Liver (tissue), 9 donors: ENCODE results near the gene CRYGC. TPM values are rescaled to one million over a fixed set of nuclear protein-coding genes. Genes with fewer than 3 reads are reported as not detected.

Experiments used
- DNase-seq: peaks from one replicate; pipeline ENCODE4 v3.0.0-alpha.2; 2017; ENCODE audit warnings: low spot score
- H3K27ac ChIP-seq, 2 donors: one replicate each; pipeline ENCODE4 v1.7.0; 2013; ENCODE audit warnings: inconsistent platforms in 2 of 2, low read length in 2 of 2, control low read depth in 1 of 2, low read depth in 1 of 2, mild to moderate bottlenecking in 1 of 2
- H3K27me3 ChIP-seq, 4 donors: one replicate each; pipeline versions ENCODE4 v1.6.1 to v1.7.0; 2013; ENCODE audit warnings: low read length in 3 of 4, inconsistent platforms in 1 of 4, mild to moderate bottlenecking in 1 of 4, moderate library complexity in 1 of 4; ENCODE audit not compliant: control insufficient read depth in 4 of 4, insufficient read depth in 4 of 4
- H3K36me3 ChIP-seq, 4 donors: one replicate each; pipeline versions ENCODE4 v1.6.1 to v1.7.0; 2013; ENCODE audit warnings: low read length in 3 of 4, mild to moderate bottlenecking in 3 of 4, low read depth in 1 of 4, moderate library complexity in 1 of 4; ENCODE audit not compliant: control insufficient read depth in 4 of 4, insufficient read depth in 3 of 4
- H3K4me1 ChIP-seq, 4 donors: one replicate each; pipeline versions ENCODE4 v1.6.1 to v1.7.0; 2013; ENCODE audit warnings: low read length in 3 of 4, mild to moderate bottlenecking in 3 of 4, moderate library complexity in 1 of 4; ENCODE audit not compliant: control insufficient read depth in 4 of 4, insufficient read depth in 4 of 4
- H3K4me3 ChIP-seq, 3 donors: one replicate each; pipeline versions ENCODE4 v1.6.1 to v1.7.0; 2013; ENCODE audit warnings: low read length in 3 of 3, control low read depth in 1 of 3, low read depth in 1 of 3, mild to moderate bottlenecking in 1 of 3
- H3K9ac ChIP-seq, 2 donors: one replicate each; pipeline ENCODE4 v1.7.0; 2013; ENCODE audit warnings: low read length in 2 of 2, mild to moderate bottlenecking in 2 of 2, moderate library complexity in 2 of 2, control low read depth in 1 of 2, low read depth in 1 of 2
- H3K9me3 ChIP-seq, 4 donors: one replicate each; pipeline versions ENCODE4 v1.6.1 to v1.7.0; 2013; ENCODE audit warnings: low read length in 3 of 4; ENCODE audit not compliant: control insufficient read depth in 4 of 4
- FOXA2 ChIP-seq: IDR thresholded peaks from 2 replicates; pipeline ENCODE4 v1.6.1; 2016; ENCODE audit warnings: antibody characterized with exemption
- HNF4A ChIP-seq, 2 donors: conservative IDR thresholded peaks; 2 replicates each; pipeline ENCODE4 v1.6.1; 2016; ENCODE audit warnings: antibody characterized with exemption in 2 of 2, mild to moderate bottlenecking in 2 of 2
- HNF4G ChIP-seq: IDR thresholded peaks from 2 replicates; pipeline ENCODE4 v1.6.1; 2016; ENCODE audit warnings: antibody characterized with exemption
- JUND ChIP-seq, 2 donors: IDR thresholded peaks; 2 replicates each; pipeline ENCODE4 v1.6.1; 2016; ENCODE audit warnings: antibody characterized with exemption in 2 of 2
- MAX ChIP-seq: IDR thresholded peaks from 2 replicates; pipeline ENCODE4 v1.6.1; 2016; ENCODE audit warnings: antibody characterized with exemption
- RAD21 ChIP-seq, 2 donors: IDR thresholded peaks; 2 replicates each; pipeline ENCODE4 v1.6.1; 2016; ENCODE audit warnings: antibody characterized with exemption in 2 of 2, mild to moderate bottlenecking in 2 of 2
- REST ChIP-seq: IDR thresholded peaks from 2 replicates; pipeline ENCODE4 v1.6.1; 2016; ENCODE audit warnings: antibody characterized with exemption, mild to moderate bottlenecking
- RXRA ChIP-seq, 2 donors: IDR thresholded peaks; 2 replicates each; pipeline ENCODE4 v1.6.1; 2017 to 2018; ENCODE audit warnings: antibody characterized with exemption in 2 of 2, mild to moderate bottlenecking in 1 of 2
- SP1 ChIP-seq: IDR thresholded peaks from 2 replicates; pipeline ENCODE4 v1.6.1; 2018; ENCODE audit warnings: antibody characterized with exemption, mild to moderate bottlenecking
- YY1 ChIP-seq: IDR thresholded peaks from 2 replicates; pipeline ENCODE4 v1.6.1; 2016; ENCODE audit warnings: antibody characterized with exemption, mild to moderate bottlenecking
- WGBS: extraction: QIAGEN DNeasy Blood & Tissue Kit; methylation state at CpG from one replicate; pipeline ENCODE4 v1.1.7; 2013; 5-methylcytosine and 5-hydroxymethylcytosine counted together
- polyA plus RNA-seq, 2 donors: library from polyadenylated mRNA; stranded (reverse) in 1 of 2; unstranded in 1 of 2; fragments of 200-250 nt in 1 of 2; fragments of >200 nt in 1 of 2; fragmentation: Nextera tagmentation in 1 of 2; extraction: Ambion mirVana in 1 of 2; gene quantifications; one replicate each; pipeline versions ENCODE4 v1.2.1 to v1.2.3, GENCODE V29; 2013 to 2015
- total RNA-seq, 2 donors: library from RNA; depleted of rRNA; stranded (reverse); fragments of >200 nt; gene quantifications; one replicate each; pipeline ENCODE4 v1.2.3, GENCODE V29; 2014
- TF ChIP-seq, protein P1 (sequence below): fragments of 150-350 bp; IDR thresholded peaks from 2 replicates; pipeline ENCODE4 v1.5.1; 2017; ENCODE audit warnings: improper control_type of control experiment, low read depth, low read length; ENCODE audit not compliant: missing input control
- donor health status: healthy.
- donor health status: healthy.
- donor health status: healthy.
- donor health status: healthy.
- donor health status: healthy.

CRYGC gene
- total and polyA plus RNA-seq, 4 donors, result not detected

- Histone ChIP-seq H3K27ac (no peak overlapping the region), H3K4me1 (peaks cover 0 to 6% (median under 1%) of the 10 kb centered on the region in 4 donors), H3K9ac (no peak overlapping the region), H3K4me3 (no peak overlapping the region), H3K36me3 (no peaks in the 10 kb centered on the region), H3K27me3 (no peaks in the 10 kb centered on the region), H3K9me3 (peaks cover 0 to 3% (median 0%) of the 10 kb centered on the region in 4 donors)
- WGBS, result 73% methylated on average over 1 of the region's 1 CpG
- TF ChIP-seq, protein P1, sequence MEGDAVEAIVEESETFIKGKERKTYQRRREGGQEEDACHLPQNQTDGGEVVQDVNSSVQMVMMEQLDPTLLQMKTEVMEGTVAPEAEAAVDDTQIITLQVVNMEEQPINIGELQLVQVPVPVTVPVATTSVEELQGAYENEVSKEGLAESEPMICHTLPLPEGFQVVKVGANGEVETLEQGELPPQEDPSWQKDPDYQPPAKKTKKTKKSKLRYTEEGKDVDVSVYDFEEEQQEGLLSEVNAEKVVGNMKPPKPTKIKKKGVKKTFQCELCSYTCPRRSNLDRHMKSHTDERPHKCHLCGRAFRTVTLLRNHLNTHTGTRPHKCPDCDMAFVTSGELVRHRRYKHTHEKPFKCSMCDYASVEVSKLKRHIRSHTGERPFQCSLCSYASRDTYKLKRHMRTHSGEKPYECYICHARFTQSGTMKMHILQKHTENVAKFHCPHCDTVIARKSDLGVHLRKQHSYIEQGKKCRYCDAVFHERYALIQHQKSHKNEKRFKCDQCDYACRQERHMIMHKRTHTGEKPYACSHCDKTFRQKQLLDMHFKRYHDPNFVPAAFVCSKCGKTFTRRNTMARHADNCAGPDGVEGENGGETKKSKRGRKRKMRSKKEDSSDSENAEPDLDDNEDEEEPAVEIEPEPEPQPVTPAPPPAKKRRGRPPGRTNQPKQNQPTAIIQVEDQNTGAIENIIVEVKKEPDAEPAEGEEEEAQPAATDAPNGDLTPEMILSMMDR, result no peak
- no peak for DNase-seq
Observed at GRCh38 chr2:208086029-208086428, 43.6 kb downstream of the CRYGC start.

GRCh38 chr2:208083807-208084206, 45.8 kb downstream of the CRYGC start:
- TF ChIP-seq MAX (peak; percentile 52), RXRA (IDR thresholded peaks at IDR 0.05) (peak in 1 of 2 donors; percentile 27), FOXA2 (no peak), JUND (IDR thresholded peaks at IDR 0.05) (peak in 1 of 2 donors; percentile 19), YY1 (peak; percentile 45), HNF4G (peak; percentile 5), HNF4A (conservative IDR thresholded peaks at IDR 0.05) (peak; percentile 71 to 79), REST (no peak), RAD21 (IDR thresholded peaks at IDR 0.05) (peak in 1 of 2 donors; percentile 5), SP1 (peak; percentile 38)
- H3K9me3 ChIP-seq, result no peaks in the 10 kb centered on the region
- H3K9ac ChIP-seq, result no peak overlapping the region
- peaks cover 0 to 6% (median under 1%) of the 10 kb centered on the region in 4 donors for H3K4me1 ChIP-seq
- H3K27me3 ChIP-seq, result no peaks in the 10 kb centered on the region
- H3K27ac ChIP-seq, result no peak overlapping the region
- H3K36me3 ChIP-seq, result no peaks in the 10 kb centered on the region
- H3K4me3 ChIP-seq, result no peak overlapping the region
- DNase-seq, result no peak

Other genes starting within 250 kb of the CRYGC start
- gene PLEKHM3, start 104.3 kb downstream of the CRYGC start, total RNA-seq, result 10 to 100 TPM in 1 of 2 donors, 1 to 10 TPM in 1; 5.5 to 18.3 TPM
- gene PLEKHM3, start 104.3 kb downstream of the CRYGC start, polyA plus RNA-seq, result 1 to 10 TPM; 3.0 to 5.5 TPM
- gene CRYGD, start 5.3 kb downstream of the CRYGC start, total RNA-seq, result not detected
- gene CRYGD, start 5.3 kb downstream of the CRYGC start, polyA plus RNA-seq, result not detected
- not detected for gene CRYGB, start 16.3 kb upstream of the CRYGC start, total RNA-seq
- gene CRYGB, start 16.3 kb upstream of the CRYGC start, polyA plus RNA-seq, result not detected
- gene CRYGA, start 33.8 kb upstream of the CRYGC start, total RNA-seq, result not detected
- not detected for gene CRYGA, start 33.8 kb upstream of the CRYGC start, polyA plus RNA-seq
- not detected for gene C2orf80, start 60.2 kb upstream of the CRYGC start, total RNA-seq
- not detected for gene C2orf80, start 60.2 kb upstream of the CRYGC start, polyA plus RNA-seq
- 100 to 1,000 TPM; 144 to 188 TPM for gene IDH1, start 125.2 kb upstream of the CRYGC start, total RNA-seq
- gene IDH1, start 125.2 kb upstream of the CRYGC start, polyA plus RNA-seq, result 100 to 1,000 TPM; 134 to 140 TPM
- 10 to 100 TPM; 14.0 to 23.1 TPM for gene PIKFYVE, start 136.4 kb upstream of the CRYGC start, total RNA-seq
- gene PIKFYVE, start 136.4 kb upstream of the CRYGC start, polyA plus RNA-seq, result 1 to 10 TPM; 3.5 to 4.2 TPM